GM04503 (cell line): ENCODE results near the gene TNRC6B.
"Not testable (repeated sequence)": the region's sequence is repeated elsewhere in the genome, so short reads cannot be mapped to it uniquely, and the experiment has no call there.

Experiments
- DNase-seq: peaks from one replicate; pipeline ENCODE4 v3.0.0-alpha.2; 2012; ENCODE audit warnings: low read depth

Gene TNRC6B

DNA sequence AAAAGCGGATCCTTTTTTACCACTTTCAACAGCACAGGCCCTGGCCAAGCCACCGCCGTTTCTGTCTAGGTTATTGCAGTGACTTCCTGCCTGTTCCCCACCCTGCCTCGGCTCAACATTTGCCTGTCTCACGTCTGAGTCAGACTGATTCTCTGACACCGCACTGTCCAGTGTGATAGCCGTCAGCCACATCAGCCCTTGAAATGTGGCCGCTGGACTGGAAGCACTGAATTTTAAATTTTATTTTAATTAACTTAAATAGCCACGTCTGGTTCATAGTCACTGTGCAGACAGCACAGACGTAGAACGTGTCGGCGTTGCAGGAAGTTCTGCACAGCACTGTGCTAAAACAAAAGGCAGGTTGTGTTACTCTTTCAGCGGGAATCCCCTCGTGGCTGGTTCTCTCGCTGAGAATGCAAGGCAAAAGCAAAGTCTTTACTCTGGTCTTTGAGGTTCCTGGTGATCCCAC is 112.3 kb downstream of the TNRC6B start:
- no peak for DNase-seq

DNA sequence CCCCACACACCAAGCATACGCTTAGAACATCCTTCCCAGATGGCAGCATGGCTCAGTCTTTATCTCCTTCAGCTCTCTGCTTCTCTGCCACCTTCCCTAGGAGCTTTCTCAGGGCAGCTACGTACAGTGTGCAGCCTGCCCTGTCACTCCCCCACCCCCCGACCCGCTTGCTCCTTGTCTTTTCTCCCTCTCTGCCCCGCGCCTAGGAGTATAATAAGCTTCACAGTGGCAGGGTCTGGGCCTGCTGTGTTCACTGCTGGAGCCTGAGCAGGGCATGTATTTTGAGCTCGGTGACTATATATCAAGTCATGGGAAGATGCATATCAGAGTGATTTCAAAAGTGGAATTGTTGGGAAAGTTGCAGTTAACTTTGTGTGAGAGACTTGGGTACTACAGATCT is 112.8 kb downstream of the TNRC6B start:
- DNase-seq, result no peak

DNA sequence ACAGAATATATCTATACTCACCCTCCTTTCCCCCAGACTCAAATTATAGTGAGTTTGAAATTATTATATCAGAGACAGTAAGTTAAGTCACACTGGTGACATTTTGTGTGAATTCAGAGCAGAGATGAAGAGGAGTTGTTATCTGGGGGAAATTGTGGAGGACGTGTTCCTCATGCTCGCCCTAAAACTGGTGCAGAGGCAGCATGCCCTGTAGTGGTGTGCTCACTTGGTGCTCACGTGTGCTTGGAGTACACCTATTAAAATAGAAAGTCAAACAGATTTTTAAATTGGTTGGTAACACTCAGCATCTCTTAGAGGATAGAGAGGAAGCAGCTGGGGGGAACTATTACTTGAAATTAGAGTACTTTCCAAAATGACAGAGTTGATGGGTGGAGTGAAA is 117.0 kb downstream of the TNRC6B start:
- no peak for DNase-seq

DNA sequence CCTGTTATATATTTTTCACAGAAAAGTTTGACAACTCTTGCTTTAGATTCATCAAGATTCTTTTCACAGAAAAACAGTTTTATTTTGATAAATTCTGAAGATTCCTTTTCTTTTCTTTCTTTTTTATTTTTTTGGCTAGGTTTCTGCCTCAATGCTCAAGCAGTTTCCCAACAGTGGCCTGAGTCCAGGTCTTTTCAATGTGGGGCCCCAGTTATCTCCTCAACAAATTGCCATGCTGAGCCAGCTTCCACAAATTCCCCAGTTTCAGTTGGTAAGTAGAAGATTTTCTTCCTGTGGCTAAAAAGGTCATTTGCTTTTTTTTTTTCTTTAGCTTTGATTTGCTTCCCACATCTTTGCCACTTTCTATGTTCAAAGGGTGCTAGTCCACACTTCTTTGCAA is 122.6 kb downstream of the TNRC6B start:
- DNase-seq, result no peak

DNA sequence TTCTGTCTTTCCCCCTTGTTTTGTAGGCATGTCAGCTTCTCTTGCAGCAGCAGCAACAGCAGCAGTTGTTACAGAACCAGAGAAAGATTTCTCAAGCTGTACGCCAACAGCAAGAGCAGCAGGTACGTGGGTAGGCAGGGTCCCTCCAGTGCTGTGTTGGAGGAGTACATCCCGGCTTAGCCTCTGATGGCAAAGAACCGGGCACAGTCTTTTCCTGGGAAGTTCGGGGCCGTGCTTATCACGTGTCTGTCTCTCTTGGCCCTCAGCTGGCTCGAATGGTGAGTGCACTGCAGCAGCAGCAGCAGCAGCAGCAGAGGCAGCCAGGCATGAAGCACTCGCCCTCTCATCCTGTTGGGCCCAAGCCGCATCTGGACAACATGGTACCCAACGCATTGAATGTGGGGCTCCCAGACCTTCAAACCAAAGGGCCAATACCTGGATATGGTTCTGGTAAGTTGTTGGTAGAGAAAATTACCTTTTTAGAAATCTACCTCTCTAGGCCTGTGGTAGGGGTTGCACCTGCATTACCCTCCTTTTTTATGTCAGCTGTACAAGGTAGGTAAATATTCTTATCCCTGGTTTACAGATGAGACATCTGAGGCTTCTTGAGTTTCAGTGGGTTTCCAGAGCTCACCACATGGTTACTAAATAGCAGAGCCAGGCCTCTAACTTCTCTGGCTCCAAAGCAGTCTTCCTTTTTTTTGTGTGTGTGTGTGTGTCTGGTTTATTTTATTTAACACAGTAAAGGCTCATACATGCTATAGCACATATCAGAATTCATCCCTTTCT is 123.4 kb downstream of the TNRC6B start:
- no peak for DNase-seq

DNA sequence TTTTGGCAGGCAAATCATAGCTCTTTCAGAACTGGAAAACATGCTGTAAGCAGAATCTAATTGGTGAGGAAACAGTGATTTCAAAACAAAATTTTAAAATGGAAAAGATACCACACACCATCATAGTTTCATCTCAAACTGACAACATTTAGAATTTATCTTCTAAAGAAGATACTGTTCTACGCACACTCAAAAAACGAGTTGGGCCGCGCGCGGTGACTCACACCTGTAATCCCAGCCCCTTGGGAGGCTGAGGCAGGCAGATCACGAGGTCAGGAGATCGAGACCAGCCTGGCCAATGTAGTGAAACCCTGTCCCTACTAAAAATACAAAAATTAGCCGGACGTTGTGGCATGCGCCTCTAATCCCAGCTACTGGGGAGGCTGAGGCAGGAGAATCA is 124.4 kb downstream of the TNRC6B start:
- DNase-seq, result no peak

DNA sequence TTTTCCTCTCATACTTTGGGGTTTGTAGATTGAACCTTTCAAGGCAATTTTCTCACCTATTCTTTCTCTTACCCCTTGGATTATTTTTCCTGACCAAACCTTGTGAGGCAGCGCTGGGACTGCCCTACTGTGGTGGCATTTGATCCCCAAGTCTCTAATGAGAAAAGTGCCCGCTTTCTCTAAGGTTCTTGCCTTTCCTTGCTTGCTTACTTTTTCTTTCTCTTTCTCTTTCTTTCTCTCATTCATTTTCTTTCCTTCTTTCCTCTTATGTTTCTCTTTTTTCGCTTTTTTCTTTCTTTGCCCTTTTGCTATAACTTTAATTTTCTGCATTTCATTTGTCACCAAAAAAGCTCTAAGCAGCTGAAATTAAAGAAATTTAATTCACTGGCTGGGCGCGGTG is 127.9 kb downstream of the TNRC6B start:
- no peak for DNase-seq

DNA sequence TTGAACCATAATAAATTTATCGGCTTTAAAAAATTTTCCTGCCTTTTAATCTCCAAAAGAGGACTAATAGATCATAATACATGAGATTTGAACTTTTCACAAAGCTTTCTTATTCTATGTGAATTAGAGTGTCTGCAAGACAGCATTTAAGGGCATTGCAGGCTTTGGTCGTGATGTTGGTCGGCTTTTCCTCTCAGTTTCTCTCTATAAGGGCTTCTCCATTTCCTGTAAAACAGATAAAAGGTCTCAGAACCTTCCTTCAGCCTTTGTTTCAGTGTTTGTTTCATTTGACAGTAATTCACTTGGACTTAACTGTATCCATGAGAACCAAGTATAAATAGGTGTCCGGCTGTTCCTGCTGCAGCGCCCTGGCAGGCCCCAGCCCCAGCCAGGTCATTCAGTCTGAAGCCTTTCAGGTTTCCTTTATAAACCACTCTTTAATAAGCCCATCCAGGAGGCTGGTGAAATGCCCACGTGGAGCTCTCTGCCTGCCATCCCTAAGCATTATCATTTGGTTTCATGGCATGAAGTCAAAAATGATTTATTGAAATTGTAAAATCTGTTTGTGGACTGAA is 131.4 kb downstream of the TNRC6B start:
- DNase-seq, result no peak

DNA sequence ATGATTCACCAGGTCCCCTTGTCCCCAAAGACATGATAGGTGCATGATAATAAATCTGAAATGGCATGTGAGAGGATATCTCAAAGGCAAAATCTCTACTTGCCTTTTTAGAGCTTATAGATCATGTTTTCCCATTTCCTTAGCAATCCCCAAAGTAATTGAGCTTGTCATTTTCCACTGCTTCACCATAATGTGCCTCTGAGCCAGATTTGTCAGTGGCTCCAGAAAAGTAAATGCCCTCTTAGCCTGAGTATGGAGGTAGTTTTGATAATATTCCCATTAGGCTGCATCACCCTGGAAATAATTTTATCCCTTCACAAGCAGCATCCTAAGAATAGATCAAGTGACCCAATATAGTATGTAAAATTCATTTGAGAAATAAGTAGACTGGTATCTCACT is 131.9 kb downstream of the TNRC6B start:
- no peak for DNase-seq

DNA sequence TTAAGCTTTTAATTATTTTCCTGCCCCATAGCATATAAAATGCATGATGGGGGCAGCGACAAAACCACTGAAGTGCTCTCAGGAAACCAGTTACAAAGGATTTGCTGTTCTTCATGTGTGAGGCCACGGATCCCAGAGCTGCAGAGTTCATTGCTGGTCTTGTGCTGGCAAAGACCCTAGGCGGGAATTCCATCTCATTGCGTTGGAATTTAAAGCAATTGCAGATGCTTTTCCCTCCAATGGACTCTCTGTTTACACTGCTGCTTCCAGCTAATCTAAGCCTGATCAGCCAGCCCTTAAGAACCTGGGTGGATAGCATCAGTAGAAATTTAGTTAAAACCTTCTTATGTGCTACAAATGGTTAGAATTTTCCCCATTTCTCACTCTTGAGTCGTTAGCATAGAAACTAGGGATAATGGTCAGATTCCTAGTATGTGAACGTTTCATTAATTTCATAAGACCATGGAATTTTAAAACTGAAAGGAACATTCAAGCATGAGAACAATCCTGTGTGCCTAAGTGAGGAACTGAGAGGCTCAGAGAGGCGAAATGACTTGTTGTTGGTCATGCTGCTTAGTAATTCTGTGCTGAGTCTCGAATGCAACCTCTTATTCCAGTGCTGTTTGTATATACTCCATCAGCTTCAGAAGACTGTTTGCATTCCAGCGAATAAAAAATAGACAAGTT is 132.5 kb downstream of the TNRC6B start:
- peak; percentile 80 for DNase-seq

DNA sequence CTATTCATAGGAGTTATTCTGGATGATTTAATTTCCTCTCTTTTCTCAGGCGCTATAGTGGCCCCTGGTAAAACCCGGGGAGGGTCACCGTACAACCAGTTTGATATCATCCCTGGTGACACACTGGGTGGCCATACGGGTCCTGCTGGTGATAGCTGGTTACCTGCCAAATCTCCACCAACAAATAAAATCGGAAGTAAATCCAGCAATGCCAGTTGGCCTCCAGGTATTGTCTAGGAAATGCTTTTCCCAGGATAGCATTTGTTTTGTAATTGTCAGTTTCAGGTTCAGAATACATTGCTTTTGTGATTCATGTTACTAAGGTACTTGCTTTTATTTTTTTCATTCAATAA is 133.0 kb downstream of the TNRC6B start:
- no peak for DNase-seq

DNA sequence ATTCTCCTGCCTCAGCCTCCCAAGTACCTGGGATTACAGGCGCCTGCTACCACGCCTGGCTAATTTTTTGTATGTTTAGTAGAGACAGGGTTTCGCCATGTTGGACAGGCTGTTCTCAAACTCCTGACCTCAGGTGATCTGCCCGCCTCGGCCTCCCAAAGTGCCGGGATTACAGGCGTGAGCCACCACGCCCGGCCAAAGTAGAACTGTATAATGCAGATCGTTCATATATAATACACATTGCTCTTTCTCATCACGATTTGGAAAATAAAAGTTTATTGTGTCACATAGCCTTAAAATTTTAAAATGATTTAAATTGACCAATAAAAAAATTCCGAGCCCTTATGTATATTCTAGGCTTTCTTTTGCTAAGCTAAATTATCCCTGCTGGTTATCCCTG is 133.9 kb downstream of the TNRC6B start:
- DNase-seq, result not testable (repeated sequence)

DNA sequence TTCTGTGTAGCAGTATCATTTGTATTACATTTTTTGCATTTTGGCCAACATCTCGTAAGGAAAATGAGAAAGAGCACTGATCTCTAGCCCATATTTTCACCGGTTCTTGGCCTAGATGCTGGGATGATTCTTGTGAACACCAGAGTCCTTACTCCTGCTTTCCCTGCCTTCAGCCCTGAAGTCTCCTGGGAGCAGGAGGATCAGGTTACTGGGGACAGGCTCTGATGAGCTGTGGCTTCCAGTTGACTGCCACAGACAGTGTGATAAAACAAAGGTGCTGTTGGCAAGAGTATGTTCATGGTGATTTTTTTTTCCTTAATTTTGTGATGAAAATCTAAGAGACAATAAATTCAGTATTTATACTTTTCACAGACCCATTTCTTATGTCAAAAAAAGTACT is 134.3 kb downstream of the TNRC6B start:
- no peak for DNase-seq

DNA sequence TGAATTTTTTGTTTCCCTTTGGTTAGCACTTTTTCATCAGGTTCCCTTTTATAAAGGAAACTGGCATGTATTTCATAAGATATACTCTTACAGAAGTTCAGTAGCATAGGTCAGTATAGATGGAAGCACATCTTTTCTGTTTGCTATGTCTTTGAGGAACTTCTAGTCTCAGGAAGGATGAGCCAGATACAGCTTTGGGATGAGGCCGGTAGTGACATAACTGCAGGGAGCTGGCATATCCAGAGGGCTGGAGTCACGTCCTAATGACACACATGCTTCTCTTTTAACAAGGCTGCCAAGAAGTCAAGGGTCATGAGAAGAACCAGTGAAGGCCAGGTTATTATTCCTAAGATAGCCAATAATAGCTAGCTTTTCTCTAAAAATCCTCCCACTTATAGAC is 135.3 kb downstream of the TNRC6B start:
- no peak for DNase-seq

DNA sequence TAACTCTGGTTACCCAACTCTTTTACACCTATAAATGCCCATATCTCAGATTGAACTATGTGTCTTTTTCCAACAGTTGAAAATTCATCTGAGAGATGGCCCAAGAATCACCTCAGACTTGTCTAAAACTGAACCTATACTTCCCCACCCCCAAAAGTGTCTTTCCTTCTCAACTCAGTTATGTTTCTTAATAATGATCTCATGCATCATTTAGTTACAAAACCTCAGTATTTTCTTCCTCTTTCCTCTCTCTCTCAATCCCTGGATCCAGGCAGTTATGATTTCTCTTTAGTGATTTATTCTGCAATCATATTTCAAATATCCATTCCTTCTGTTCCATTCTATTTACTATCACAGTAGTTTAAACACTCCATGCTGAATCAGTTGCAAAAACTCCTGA is 136.3 kb downstream of the TNRC6B start:
- no peak for DNase-seq

DNA sequence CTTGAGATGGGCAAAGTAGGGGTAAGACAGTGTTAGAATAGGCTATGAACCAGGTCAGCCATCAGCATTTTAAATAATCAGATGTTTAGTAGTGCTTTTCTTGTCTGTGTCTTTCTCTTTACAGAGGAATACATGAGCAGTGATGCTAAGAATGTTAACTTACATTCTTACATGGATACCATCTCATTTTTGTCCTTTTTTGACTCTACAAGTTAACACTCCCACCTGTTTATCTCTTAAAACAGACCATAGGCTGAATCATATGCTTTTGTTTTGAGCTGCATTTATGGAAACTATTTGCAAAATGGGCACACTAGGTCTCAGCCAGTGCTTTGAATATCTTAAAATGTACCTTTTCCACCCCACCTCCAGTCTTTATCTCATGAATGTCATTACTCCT is 143.0 kb downstream of the TNRC6B start:
- DNase-seq, result no peak

DNA sequence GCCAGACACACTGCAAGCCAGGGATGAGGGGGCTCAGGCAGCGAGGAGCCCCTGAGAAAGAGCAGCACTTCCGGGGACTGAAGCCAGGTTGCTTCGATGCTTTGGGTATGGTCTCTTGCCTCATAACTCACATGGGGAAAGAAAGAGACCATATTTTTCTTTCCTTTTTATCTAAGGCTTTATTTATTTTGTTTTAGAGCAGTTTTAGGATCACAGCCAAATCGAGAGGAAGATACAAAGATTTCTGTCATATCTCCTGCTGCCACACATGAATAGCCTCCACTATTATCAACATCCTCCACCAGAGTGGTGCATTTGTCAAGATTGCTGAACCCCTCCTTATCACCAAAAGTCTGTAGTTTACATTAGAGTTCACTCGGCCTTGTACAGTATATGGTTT is 144.3 kb downstream of the TNRC6B start:
- DNase-seq, result no peak

DNA sequence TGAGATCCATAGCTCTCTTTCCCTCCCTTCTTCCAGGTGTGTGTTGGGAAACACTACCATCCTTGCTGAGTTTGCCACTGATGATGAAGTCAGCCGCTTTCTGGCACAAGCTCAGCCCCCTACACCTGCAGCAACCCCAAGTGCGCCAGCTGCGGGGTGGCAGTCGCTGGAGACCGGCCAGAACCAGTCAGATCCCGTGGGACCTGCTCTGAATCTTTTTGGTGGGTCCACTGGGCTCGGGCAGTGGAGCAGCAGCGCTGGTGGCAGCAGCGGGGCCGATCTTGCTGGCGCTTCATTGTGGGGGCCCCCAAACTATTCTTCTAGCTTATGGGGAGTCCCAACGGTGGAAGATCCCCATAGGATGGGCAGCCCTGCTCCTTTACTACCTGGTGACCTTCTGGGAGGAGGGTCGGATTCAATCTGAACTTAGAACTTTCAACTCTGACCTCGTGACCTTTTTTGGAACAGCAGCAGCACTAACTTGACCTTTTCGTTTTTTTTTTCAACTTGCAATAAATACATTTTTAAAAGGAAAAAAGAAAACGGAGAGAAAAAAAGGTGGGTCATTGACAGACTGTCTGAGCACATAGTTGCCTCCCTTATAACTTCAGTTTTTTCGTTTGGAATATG is 145.2 kb downstream of the TNRC6B start:
- DNase-seq, result no peak

DNA sequence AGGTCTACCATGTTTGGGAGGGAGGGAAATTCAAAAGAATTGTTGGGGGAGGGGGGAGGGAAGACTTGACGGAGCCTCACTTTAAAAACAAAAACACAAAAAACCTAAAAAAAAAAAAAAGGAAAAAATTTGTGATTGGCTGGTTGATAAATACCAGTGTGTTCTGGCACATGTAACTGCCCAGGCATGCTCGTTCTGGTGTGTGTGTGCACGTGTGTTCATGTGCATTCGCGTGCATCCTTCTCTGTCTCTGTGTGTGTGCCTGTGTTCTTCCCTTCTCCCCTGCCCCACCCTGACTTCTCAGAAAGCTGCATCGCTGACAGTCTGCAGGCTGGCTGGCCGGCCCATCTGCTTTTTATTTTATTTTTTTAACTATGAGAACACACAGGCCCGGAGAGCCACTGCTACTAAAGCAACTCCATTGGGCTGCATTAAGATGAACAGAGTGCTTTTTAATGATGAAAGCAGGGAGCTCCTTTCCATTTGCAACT is 146.0 kb downstream of the TNRC6B start:
- DNase-seq, result no peak

DNA sequence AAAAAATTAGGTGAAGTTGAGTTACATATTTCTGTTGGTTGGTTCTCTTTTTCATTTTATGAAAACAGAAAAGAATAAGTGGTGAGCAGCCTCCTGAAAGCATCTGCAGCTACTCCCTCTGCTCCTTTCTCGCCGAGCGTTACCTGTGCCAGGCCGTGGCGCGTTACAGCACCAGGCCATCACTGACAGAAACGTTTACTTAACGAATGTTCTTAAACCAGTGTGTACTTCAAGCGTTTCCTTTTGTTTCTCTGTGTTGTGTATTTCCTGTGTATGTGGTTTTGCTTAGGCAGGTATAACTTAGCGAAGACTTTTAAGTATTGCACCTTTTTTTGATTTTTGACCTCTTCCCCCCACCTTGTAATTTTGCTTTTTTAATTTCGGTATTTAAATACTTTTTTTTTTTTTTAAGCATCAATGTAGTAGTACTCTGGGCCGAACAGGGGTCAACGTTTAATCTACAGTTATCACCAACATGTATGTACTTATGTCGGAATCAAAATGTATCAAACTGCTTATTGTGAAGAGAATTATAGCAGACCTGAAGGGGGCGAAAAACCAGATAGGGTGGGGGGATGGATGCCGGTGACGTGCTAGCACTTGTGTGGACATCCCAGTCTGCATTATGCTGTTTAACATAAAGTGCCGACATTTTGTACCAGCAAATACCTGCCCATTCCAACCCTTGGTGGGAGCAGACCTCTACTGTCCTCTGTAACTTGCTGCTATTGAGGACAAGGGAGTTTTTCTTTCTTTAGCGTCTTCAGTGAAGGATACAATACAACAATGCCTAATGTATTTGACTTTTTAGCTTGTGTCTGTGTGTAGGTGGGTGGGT is 147.0 kb downstream of the TNRC6B start:
- DNase-seq, result no peak

DNA sequence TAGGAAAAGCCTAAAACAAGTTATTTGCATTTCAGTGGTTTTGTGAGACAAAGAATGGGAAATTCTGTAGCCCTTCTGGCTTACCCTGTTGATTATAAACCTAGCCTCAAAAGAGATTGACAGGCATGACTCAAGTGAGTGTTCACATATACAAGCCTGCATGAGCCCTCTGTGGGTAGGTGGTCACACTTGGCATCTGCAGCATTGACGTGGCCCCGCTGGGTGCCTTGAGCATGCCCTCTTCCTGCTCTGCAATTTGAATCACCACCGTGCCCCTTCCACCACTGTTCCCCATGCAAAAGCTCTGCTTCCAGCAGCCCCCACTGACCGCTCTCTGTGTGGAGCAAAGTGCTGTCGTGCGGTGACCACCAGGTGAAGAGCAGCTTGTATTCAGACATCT is 147.6 kb downstream of the TNRC6B start:
- DNase-seq, result no peak
